Glomerular visceral epithelial cell (primary cell): Measurements from ENCODE around the gene FAM107B.
"Not testable (repeated sequence)": the region's sequence is repeated elsewhere in the genome, so short reads cannot be mapped to it uniquely, and the experiment has no call there.

Source experiments
- DNase-seq: peaks from one replicate; pipeline ENCODE4 v3.0.0-alpha.2; 2016; ENCODE audit errors: extremely low spot score

Gene FAM107B

GRCh38 chr10:14601326-14601725, 173.4 kb downstream of the FAM107B start:
- no peak for DNase-seq

- no peak for DNase-seq
These were observed 174.6 kb downstream of the FAM107B start for GRCh38 chr10:14600065-14600464.

GRCh38 chr10:14598809-14599764, 175.6 kb downstream of the FAM107B start:
- no peak for DNase-seq

- no peak for DNase-seq
These were observed 179.0 kb downstream of the FAM107B start for GRCh38 chr10:14595526-14596182.

- no peak for DNase-seq
These were observed 179.7 kb downstream of the FAM107B start for GRCh38 chr10:14594878-14595525.

- no peak for DNase-seq
These were observed 180.9 kb downstream of the FAM107B start for GRCh38 chr10:14593806-14594205.

GRCh38 chr10:14592566-14592965, 182.1 kb downstream of the FAM107B start:
- no peak for DNase-seq

GRCh38 chr10:14592026-14592425, 182.7 kb downstream of the FAM107B start:
- no peak for DNase-seq

GRCh38 chr10:14588938-14589294, 185.8 kb downstream of the FAM107B start:
- not testable (repeated sequence) for DNase-seq

GRCh38 chr10:14588084-14588937, 186.4 kb downstream of the FAM107B start:
- DNase-seq, result no peak

- DNase-seq, result no peak
These were observed 187.1 kb downstream of the FAM107B start for GRCh38 chr10:14587540-14588083.

GRCh38 chr10:14586901-14587300, 187.8 kb downstream of the FAM107B start:
- no peak for DNase-seq

GRCh38 chr10:14585287-14586193, 189.2 kb downstream of the FAM107B start:
- DNase-seq, result peak; percentile 7

GRCh38 chr10:14584661-14585060, 190.0 kb downstream of the FAM107B start:
- DNase-seq, result no peak

- no peak for DNase-seq
These were observed 190.7 kb downstream of the FAM107B start for GRCh38 chr10:14583967-14584366.

- no peak for DNase-seq
These were observed 191.4 kb downstream of the FAM107B start for GRCh38 chr10:14583252-14583651.

GRCh38 chr10:14581553-14582321, 193.0 kb downstream of the FAM107B start:
- no peak for DNase-seq

GRCh38 chr10:14580671-14581332, 193.9 kb downstream of the FAM107B start:
- no peak for DNase-seq

GRCh38 chr10:14579405-14579804, 195.3 kb downstream of the FAM107B start:
- DNase-seq, result no peak
